GM19467 (cell line): ENCODE results near the gene HIVEP1.

Source experiments
- ATAC-seq: cut with Tn5 transposase; IDR thresholded peaks from one replicate; pipeline ENCODE4 v1.9.1; 2021; ENCODE audit warnings: mild to moderate bottlenecking, moderate library complexity; ENCODE audit not compliant: unreplicated experiment

Gene HIVEP1

GRCh38 chr6:12012038-12012557 lies at the start of gene HIVEP1:
HIVEP1 (plus strand) TSS chr6:12012312; CDS start chr6:12015629, 3,317 bp downstream.
- ATAC-seq: no peak

GRCh38 chr6:11963756-11964500 lies 48.2 kb upstream of the HIVEP1 start:
- no peak for ATAC-seq

GRCh38 chr6:11964729-11965335 lies 47.3 kb upstream of the HIVEP1 start:
- no peak for ATAC-seq

GRCh38 chr6:11965499-11965898 lies 46.6 kb upstream of the HIVEP1 start:
- no peak for ATAC-seq

- ATAC-seq: peak; percentile 62
Measured at GRCh38 chr6:11968241-11968806, 43.8 kb upstream of the HIVEP1 start.

GRCh38 chr6:11969092-11969491 lies 43.0 kb upstream of the HIVEP1 start:
- ATAC-seq: no peak

GRCh38 chr6:11970114-11970513 lies 42.0 kb upstream of the HIVEP1 start:
- ATAC-seq: no peak

GRCh38 chr6:11971154-11971553 lies 41.0 kb upstream of the HIVEP1 start:
- ATAC-seq: no peak

GRCh38 chr6:11972270-11972669 lies 39.8 kb upstream of the HIVEP1 start:
- no peak for ATAC-seq

GRCh38 chr6:11972806-11973205 lies 39.3 kb upstream of the HIVEP1 start:
- ATAC-seq: no peak

- no peak for ATAC-seq
Measured at GRCh38 chr6:11973238-11973637, 38.9 kb upstream of the HIVEP1 start.

GRCh38 chr6:11974089-11974488 lies 38.0 kb upstream of the HIVEP1 start:
- ATAC-seq: no peak

GRCh38 chr6:11975353-11975977 lies 36.6 kb upstream of the HIVEP1 start:
- peak; percentile 89 for ATAC-seq

- ATAC-seq: no peak
Measured at GRCh38 chr6:11976489-11976888, 35.6 kb upstream of the HIVEP1 start.

GRCh38 chr6:11977193-11977592 lies 34.9 kb upstream of the HIVEP1 start:
- no peak for ATAC-seq

GRCh38 chr6:11977738-11978137 lies 34.4 kb upstream of the HIVEP1 start:
- no peak for ATAC-seq

- ATAC-seq: no peak
Measured at GRCh38 chr6:11978169-11978987, 33.7 kb upstream of the HIVEP1 start.

GRCh38 chr6:11979866-11980265 lies 32.2 kb upstream of the HIVEP1 start:
- ATAC-seq: no peak

GRCh38 chr6:11983306-11983705 lies 28.8 kb upstream of the HIVEP1 start:
- no peak for ATAC-seq

GRCh38 chr6:11987386-11987785 lies 24.7 kb upstream of the HIVEP1 start:
- no peak for ATAC-seq

- no peak for ATAC-seq
Measured at GRCh38 chr6:11989386-11989785, 22.7 kb upstream of the HIVEP1 start.
